HepG2 (cell line): Measurements from ENCODE around the gene UBTF. TPM values are rescaled to one million over a fixed set of nuclear protein-coding genes. Genes with fewer than 3 reads are reported as not detected.

Experiments
- ATAC-seq: fragments of 200-7000 bp; cut with Tn5 transposase; 3 replicates; pipeline ENCODE4 v1.9.1; 2020; ENCODE audit warnings: mild to moderate bottlenecking, moderate library complexity
- BruUV-seq: library from RNA; stranded (reverse); fragments of 400-500 nt; replicated peaks from 2 replicates; lab custom pipeline; 2021; lab: Mats Ljungman, UMichigan
- CTCF ChIA-PET: fragments of 300-600 bp; formaldehyde crosslinking; extraction: SDS; loops from one replicate; lab custom pipeline; 2021; ENCODE audit warnings: low total read pairs, inconsistent platforms, low intra/inter-chr PET ratio; lab: Yijun Ruan, JAX
- POLR2A ChIA-PET: fragments of 350-600 bp; sonication (Branson Sonifier 250); formaldehyde crosslinking; loops from one replicate; lab custom pipeline; 2020; ENCODE audit warnings: antibody characterized with exemption, inconsistent platforms; lab: Yijun Ruan, JAX
- DNase-seq: peaks from one replicate; pipeline ENCODE4 v3.0.0-alpha.2; 2015; ENCODE audit warnings: low spot score
- FAIRE-seq: peaks from 3 replicates; lab custom pipeline; 2011; peaks lifted over from hg19 to GRCh38; lab: Jason Lieb, UNC
- H2AFZ ChIP-seq: one replicate; pipeline ENCODE4 v1.6.1; 2011; ENCODE audit warnings: low read length, inconsistent platforms
- H3K27ac ChIP-seq: fragments of 300-600 bp; 3 replicates; pipeline ENCODE4 v1.8.0; 2011; ENCODE audit warnings: mixed run types, mild to moderate bottlenecking, mixed read lengths, low read length, inconsistent platforms; ENCODE audit not compliant: insufficient read depth; ENCODE audit errors: extremely low read length
- H3K27me3 ChIP-seq, 2 experiments: fragments of 200-600 bp in 1 of 2; 2 replicates in 1 of 2; 3 replicates in 1 of 2; pipeline versions ENCODE4 v1.6.0 to v1.8.0; 2011; ENCODE audit warnings: low read length in 2 of 2, mild to moderate bottlenecking in 2 of 2, moderate library complexity in 2 of 2, inconsistent platforms in 1 of 2; ENCODE audit not compliant: insufficient read depth in 2 of 2, control insufficient read depth in 1 of 2
- H3K36me3 ChIP-seq, 2 experiments: fragments of 200-600 bp in 1 of 2; replicated peaks in 1 of 2; 2 replicates in 1 of 2; 3 replicates in 1 of 2; pipeline versions ENCODE4 v1.5.1 to v1.8.0; 2011; ENCODE audit warnings: low read length in 2 of 2, inconsistent platforms in 1 of 2; ENCODE audit not compliant: insufficient read depth in 2 of 2, control insufficient read depth in 1 of 2
- H3K4me1 ChIP-seq: 2 replicates; pipeline ENCODE4 v1.5.1; 2012; ENCODE audit warnings: low read length, inconsistent platforms; ENCODE audit not compliant: insufficient read depth
- H3K4me2 ChIP-seq: 2 replicates; pipeline ENCODE4 v1.6.0; 2011; ENCODE audit warnings: low read depth, low read length, inconsistent platforms
- H3K4me3 ChIP-seq, 3 experiments: fragments of 200-600 bp in 1 of 3; sonication (generic), shearing (Covaris generic) in 1 of 3; replicated peaks in 1 of 3; 2 replicates each; pipeline ENCODE4 v1.5.1; 2011 to 2016; ENCODE audit warnings: low read length in 3 of 3, inconsistent platforms in 2 of 3, low read depth in 2 of 3, mild to moderate bottlenecking in 2 of 3, control low read depth in 1 of 3, mixed read lengths in 1 of 3; ENCODE audit not compliant: insufficient read depth in 1 of 3
- H3K79me2 ChIP-seq: one replicate; pipeline ENCODE4 v1.6.1; 2011; ENCODE audit warnings: low read length, inconsistent platforms; ENCODE audit not compliant: insufficient read depth
- H3K9ac ChIP-seq: 2 replicates; pipeline ENCODE4 v1.6.0; 2011; ENCODE audit warnings: mild to moderate bottlenecking, low read depth, low read length, inconsistent platforms; ENCODE audit not compliant: insufficient read depth
- H3K9me3 ChIP-seq: 2 replicates; pipeline ENCODE4 v1.5.1; 2012; ENCODE audit warnings: mild to moderate bottlenecking, low read length
- H4K20me1 ChIP-seq: 2 replicates; pipeline ENCODE4 v1.6.0; 2011; ENCODE audit warnings: inconsistent platforms, mild to moderate bottlenecking, low read length, moderate library complexity; ENCODE audit not compliant: insufficient read depth
- ARID5B ChIP-seq: IDR thresholded peaks from 2 replicates; pipeline ENCODE4 v1.4.0; 2020; ENCODE audit warnings: mild to moderate bottlenecking, missing genetic modification reagents
- CREBL2 ChIP-seq: sonication (generic); formaldehyde crosslinking; IDR thresholded peaks from 2 replicates; pipeline ENCODE4 v1.8.1; 2023; ENCODE audit warnings: missing genetic modification reagents, mild to moderate bottlenecking, borderline replicate concordance
- FOXC1 ChIP-seq: sonication (generic); formaldehyde crosslinking; IDR thresholded peaks from 2 replicates; pipeline ENCODE4 v1.8.0; 2022; ENCODE audit warnings: mild to moderate bottlenecking, missing genetic modification reagents, borderline replicate concordance
- PHF8 ChIP-seq: sonication (generic); formaldehyde crosslinking; IDR thresholded peaks from 2 replicates; pipeline ENCODE4 v1.5.0; 2020; ENCODE audit warnings: missing genetic modification reagents
- POLR2A ChIP-seq, 2 experiments: IDR thresholded peaks; 2 replicates each; pipeline ENCODE4 v1.6.1; 2011; ENCODE audit warnings: low read depth in 2 of 2, low read length in 2 of 2, mild to moderate bottlenecking in 1 of 2, moderate library complexity in 1 of 2; ENCODE audit not compliant: insufficient read depth in 1 of 2
- POLR2AphosphoS5 ChIP-seq: IDR thresholded peaks from 2 replicates; pipeline ENCODE4 v1.6.1; 2012; ENCODE audit warnings: low read depth, low read length
- RBFOX2 ChIP-seq: fragments of 200-400 bp; formaldehyde crosslinking; IDR thresholded peaks from 2 replicates; pipeline ENCODE4 v1.6.1; 2017; ENCODE audit warnings: low read depth, mild to moderate bottlenecking, low read length
- RFXANK ChIP-seq: IDR thresholded peaks from 2 replicates; pipeline ENCODE4 v1.6.1; 2016
- RORA ChIP-seq: sonication (generic); formaldehyde crosslinking; IDR thresholded peaks from 2 replicates; pipeline ENCODE4 v1.5.0; 2020; ENCODE audit warnings: mild to moderate bottlenecking, missing genetic modification reagents, moderate library complexity
- RXRB ChIP-seq: IDR thresholded peaks from 2 replicates; pipeline ENCODE4 v1.6.1; 2016; ENCODE audit warnings: borderline replicate concordance, missing genetic modification reagents, missing compliant biosample characterization
- ZBTB2 ChIP-seq: sonication (generic); formaldehyde crosslinking; IDR thresholded peaks from 2 replicates; pipeline ENCODE4 v1.8.0; 2022; ENCODE audit warnings: low read depth, missing genetic modification reagents
- ZC3H13 ChIP-seq: sonication (generic); formaldehyde crosslinking; IDR thresholded peaks from 2 replicates; pipeline ENCODE4 v1.8.1; 2023; ENCODE audit warnings: mild to moderate bottlenecking, missing genetic modification reagents, moderate library complexity
- ZFP91 ChIP-seq: sonication (generic); formaldehyde crosslinking; IDR thresholded peaks from 2 replicates; pipeline ENCODE4 v1.9.0; 2022; ENCODE audit warnings: missing genetic modification reagents, mild to moderate bottlenecking, borderline replicate concordance
- ZNF275 ChIP-seq: sonication (generic); formaldehyde crosslinking; IDR thresholded peaks from 2 replicates; pipeline ENCODE4 v1.8.0; 2022; ENCODE audit warnings: missing genetic modification reagents, mild to moderate bottlenecking, inconsistent platforms, borderline replicate concordance
- ZNF775 ChIP-seq: sonication (generic); formaldehyde crosslinking; IDR thresholded peaks from 2 replicates; pipeline ENCODE4 v1.4.0; 2020; ENCODE audit warnings: missing genetic modification reagents, mild to moderate bottlenecking, moderate library complexity, borderline replicate concordance
- WGBS: methylation state at CpG from one replicate; pipeline ENCODE4 v1.1.6; 2017; ENCODE audit warnings: low lambda C conversion rate; 5-methylcytosine and 5-hydroxymethylcytosine counted together
- in situ Hi-C: cut with HindIII; loops from 2 replicates; pipeline ENCODE4 v1.10.0; 2017; ENCODE audit warnings: low pct_unique_long_range_greater_than_20kb; ENCODE audit not compliant: extremely low pct_ligation_motif_present
- intact Hi-C: fragments of 100-400 bp; cut with micrococcal nuclease; formaldehyde crosslinking; loops from one replicate; pipeline ENCODE4 v1.10.0; 2022; ENCODE audit not compliant: unreplicated experiment
- polyA plus RNA-seq, 8 experiments: library from polyadenylated mRNA; depleted of rRNA in 3 of 8; stranded (reverse) in 7 of 8; unstranded in 1 of 8; fragments of >200 nt; fragmentation: Illumina TruSeq in 4 of 8; extraction: Trizol in 4 of 8; gene quantifications; 2 replicates each; pipeline versions ENCODE4 v1.2.1 to v1.2.3, GENCODE V29; 2011 to 2016; ENCODE audit warnings: low read depth in 4 of 8, missing spikeins in 1 of 8, mixed read lengths in 1 of 8; ENCODE audit not compliant: insufficient read depth in 1 of 8
- total RNA-seq, 5 experiments: library from RNA; depleted of rRNA; stranded (reverse); fragments of >200 nt; fragmentation: Illumina TruSeq; extraction: Trizol; gene quantifications; 2 replicates each; pipeline ENCODE4 v1.2.3, GENCODE V29; 2016; ENCODE audit warnings: low read depth in 1 of 5

Gene UBTF
- total and polyA plus RNA-seq, 2 of the 13 experiments (the other 11 are each of a cell fraction or from before 2014, with no cell fraction given), result 15.2 to 60.9 TPM

- Histone ChIP-seq H3K9me3 (no peaks in the 10 kb centered on the region), H3K36me3 (peaks cover 38 to 69% of the 10 kb centered on the region in 2 experiments), H3K27me3 (no peaks in the 10 kb centered on the region; a peak in 1 of 5 replicates), H3K4me1 (peaks cover 17% of the 10 kb centered on the region), H3K27ac (no peak overlapping the region), H3K4me3 (no peak overlapping the region), H3K4me2 (no peak overlapping the region), H4K20me1 (no peaks in the 10 kb centered on the region), H2AFZ (no peak overlapping the region), H3K9ac (no peak overlapping the region), H3K79me2 (peaks cover 21% of the 10 kb centered on the region)
- FAIRE-seq (no peak), ATAC-seq (no peak), DNase-seq (no peak)
- 96% methylated on average over 15 of the region's 15 CpGs for WGBS
- in situ Hi-C loops (no loop called here), intact Hi-C loops (no loop called here)
- BruUV-seq, result no TSS peak
- CTCF ChIA-PET, result no interaction called here
- POLR2A ChIA-PET, result interaction anchor here (1.6 kb wide), 1 partner anchor 27 kb away, joined by 5 read pairs; the partner anchor contains the start of gene TMUB2
- TF ChIP-seq ZFP91 (CRISPR knock-in tag), result 0 out of 2 replicates have a peak, but pooled peaks have one; percentile 3
- no peak for TF ChIP-seq ZNF775 (CRISPR knock-in tag)
- no peak for TF ChIP-seq RORA (CRISPR knock-in tag)
- no peak for TF ChIP-seq RFXANK
- TF ChIP-seq RXRB (CRISPR knock-in tag), result no peak
- TF ChIP-seq POLR2AphosphoS5, result peak; percentile 21; the same call in 1 of the 2 replicates
- no peak for TF ChIP-seq ARID5B
- no peak for TF ChIP-seq ZNF275 (CRISPR knock-in tag)
- TF ChIP-seq RBFOX2, result peak; percentile 25; the same call in 1 of the 2 replicates
- no peak for TF ChIP-seq FOXC1
- TF ChIP-seq POLR2A (IDR thresholded peaks at IDR 0.05; ENCODE audit: insufficient read depth in 1 of 2, low read depth in 2 of 2, low read length in 2 of 2), result 0 out of 4 replicates have a peak, but pooled peaks of 1 of the 2 experiments have one; percentile 27
- 0 out of 2 replicates have a peak, but pooled peaks have one; percentile 10 for TF ChIP-seq ZC3H13 (CRISPR knock-in tag)
- TF ChIP-seq CREBL2 (CRISPR knock-in tag), result no peak
- no peak for TF ChIP-seq ZBTB2 (CRISPR knock-in tag)
- no peak for TF ChIP-seq PHF8 (CRISPR knock-in tag)
These were observed 5.9 kb downstream of the UBTF start for GRCh38 chr17:44213403-44214229.
